Neural progenitor cell (in vitro differentiated cells): Measurements from ENCODE around the gene BACH1. TPM values are rescaled to one million over a fixed set of nuclear protein-coding genes. Genes with fewer than 3 reads are reported as not detected.

ENCODE experiments used
- DNase-seq: peaks from one replicate; pipeline ENCODE4 v3.0.0-alpha.2; 2016; ENCODE audit warnings: low spot score
- H2AFZ ChIP-seq: fragments of 200-600 bp; sonication (generic); replicated peaks from 2 replicates; pipeline ENCODE4 v1.6.1; 2016; ENCODE audit warnings: antibody characterized with exemption
- H3F3A ChIP-seq: fragments of 200-600 bp; sonication (generic); 2 replicates; pipeline ENCODE4 v1.6.1; 2016; ENCODE audit warnings: antibody characterized with exemption, low read depth
- H3K27ac ChIP-seq: fragments of 200-600 bp; sonication (generic); 2 replicates; pipeline ENCODE4 v1.5.1; 2016; ENCODE audit warnings: mild to moderate bottlenecking
- H3K27me3 ChIP-seq: fragments of 200-600 bp; sonication (generic); 2 replicates; pipeline ENCODE4 v1.6.1; 2016; ENCODE audit warnings: mild to moderate bottlenecking, moderate library complexity
- H3K36me3 ChIP-seq: fragments of 200-600 bp; sonication (generic); 2 replicates; pipeline ENCODE4 v1.5.1; 2016
- H3K4me1 ChIP-seq: fragments of 200-600 bp; sonication (generic); 2 replicates; pipeline ENCODE4 v1.6.1; 2016; ENCODE audit warnings: mixed run types
- H3K4me2 ChIP-seq: fragments of 200-600 bp; sonication (generic); 2 replicates; pipeline ENCODE4 v1.6.1; 2016
- H3K4me3 ChIP-seq: fragments of 200-600 bp; sonication (generic); 2 replicates; pipeline ENCODE4 v1.5.1; 2016
- H3K79me2 ChIP-seq: fragments of 200-600 bp; sonication (generic); 2 replicates; pipeline ENCODE4 v1.6.1; 2016; ENCODE audit warnings: low read depth
- H3K9ac ChIP-seq: fragments of 200-600 bp; sonication (generic); 2 replicates; pipeline ENCODE4 v1.6.1; 2016
- H3K9me3 ChIP-seq: fragments of 200-600 bp; sonication (generic); 2 replicates; pipeline ENCODE4 v1.5.1; 2016; ENCODE audit warnings: low read depth
- H4K20me1 ChIP-seq: fragments of 200-600 bp; sonication (generic); 2 replicates; pipeline ENCODE4 v1.6.1; 2016; ENCODE audit warnings: low read depth
- H3K27ac Mint-ChIP-seq: 3 replicates; pipeline ENCODE4 v1.8.0; 2021; ENCODE audit warnings: mixed read lengths
- H3K27me3 Mint-ChIP-seq: 2 replicates; pipeline ENCODE4 v1.8.0; 2022; ENCODE audit warnings: low read depth, mild to moderate bottlenecking, inconsistent platforms, moderate library complexity, mixed read lengths; ENCODE audit not compliant: insufficient read depth
- H3K36me3 Mint-ChIP-seq: 3 replicates; pipeline ENCODE4 v1.8.0; 2021; ENCODE audit warnings: mixed read lengths
- H3K4me1 Mint-ChIP-seq: 3 replicates; pipeline ENCODE4 v1.8.0; 2021; ENCODE audit warnings: mixed read lengths
- H3K4me3 Mint-ChIP-seq: 3 replicates; pipeline ENCODE4 v1.8.0; 2021; ENCODE audit warnings: mild to moderate bottlenecking, moderate library complexity, mixed read lengths
- H3K9me3 Mint-ChIP-seq: 3 replicates; pipeline ENCODE4 v1.8.0; 2020; ENCODE audit warnings: mixed read lengths
- EZH2 ChIP-seq: fragments of 200-600 bp; sonication (generic); IDR thresholded peaks from 2 replicates; pipeline ENCODE4 v1.6.1; 2017; ENCODE audit warnings: antibody characterized with exemption, mild to moderate bottlenecking, moderate library complexity
- EZH2phosphoT487 ChIP-seq: fragments of 200-600 bp; sonication (generic); IDR thresholded peaks from 2 replicates; pipeline ENCODE4 v1.6.1; 2017; ENCODE audit warnings: antibody characterized with exemption
- total RNA-seq: library from RNA; depleted of rRNA; stranded (reverse); fragments of >200 nt; gene quantifications from 2 replicates; pipeline ENCODE4 v1.2.3, GENCODE V29; 2015; ENCODE audit warnings: low replicate concordance
- TF ChIP-seq, protein P1 (sequence below): fragments of 200-600 bp; sonication (generic); IDR thresholded peaks from 2 replicates; pipeline ENCODE4 v1.5.1; 2017; ENCODE audit warnings: antibody characterized with exemption, mild to moderate bottlenecking

Gene BACH1
- total RNA-seq, 1 donor from 2014 or later, result 93.8 TPM

DNA sequence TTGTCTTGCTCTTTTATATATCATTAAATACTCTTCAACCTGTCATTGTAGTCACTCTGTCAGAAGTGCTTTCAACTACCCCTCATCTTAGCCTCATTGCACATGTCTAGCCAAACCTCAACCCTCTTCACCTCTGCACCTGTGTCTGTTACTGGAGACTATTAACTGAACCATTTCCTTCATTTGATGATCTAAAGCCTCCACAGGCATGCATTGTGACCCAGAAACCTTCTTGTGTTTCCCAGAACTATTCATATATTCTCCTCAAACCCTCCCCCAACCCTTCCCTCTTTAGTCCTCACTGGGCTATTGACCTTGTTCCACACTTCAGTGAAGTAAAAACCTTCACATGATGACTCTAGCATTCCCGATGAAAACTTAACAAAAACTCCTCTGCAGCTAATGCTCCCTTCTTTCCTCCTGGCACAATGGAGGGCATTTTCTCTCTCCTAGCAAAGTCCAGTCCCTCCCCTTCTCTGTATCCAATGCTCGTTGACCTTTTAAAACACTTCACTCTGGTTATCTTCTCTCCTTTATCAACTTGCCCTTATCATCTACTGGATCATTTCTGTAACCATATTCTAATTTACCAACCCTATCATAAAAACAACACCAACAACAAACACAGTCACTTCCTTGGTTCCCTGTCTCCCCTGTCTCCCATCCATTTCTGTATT, 86.1 kb downstream of the BACH1 start:
- Mint-ChIP-seq H3K9me3 (no peaks in the 10 kb centered on the region), H3K27ac (no peak overlapping the region), H3K36me3 (no peaks in the 10 kb centered on the region), H3K27me3 (no peaks in the 10 kb centered on the region), H3K4me3 (no peak overlapping the region), H3K4me1 (peaks cover 2% of the 10 kb centered on the region)
- Histone ChIP-seq H3K27ac (no peak overlapping the region), H3K79me2 (no peaks in the 10 kb centered on the region), H3K4me2 (no peak overlapping the region), H3K9ac (no peak overlapping the region), H3K4me3 (no peak overlapping the region), H3K36me3 (no peaks in the 10 kb centered on the region), H3K9me3 (no peaks in the 10 kb centered on the region), H3K27me3 (no peaks in the 10 kb centered on the region), H3F3A (no peaks in the 10 kb centered on the region), H2AFZ (no peak overlapping the region), H4K20me1 (no peaks in the 10 kb centered on the region), H3K4me1 (no peaks in the 10 kb centered on the region)
- no peak for DNase-seq
- TF ChIP-seq, protein P1, sequence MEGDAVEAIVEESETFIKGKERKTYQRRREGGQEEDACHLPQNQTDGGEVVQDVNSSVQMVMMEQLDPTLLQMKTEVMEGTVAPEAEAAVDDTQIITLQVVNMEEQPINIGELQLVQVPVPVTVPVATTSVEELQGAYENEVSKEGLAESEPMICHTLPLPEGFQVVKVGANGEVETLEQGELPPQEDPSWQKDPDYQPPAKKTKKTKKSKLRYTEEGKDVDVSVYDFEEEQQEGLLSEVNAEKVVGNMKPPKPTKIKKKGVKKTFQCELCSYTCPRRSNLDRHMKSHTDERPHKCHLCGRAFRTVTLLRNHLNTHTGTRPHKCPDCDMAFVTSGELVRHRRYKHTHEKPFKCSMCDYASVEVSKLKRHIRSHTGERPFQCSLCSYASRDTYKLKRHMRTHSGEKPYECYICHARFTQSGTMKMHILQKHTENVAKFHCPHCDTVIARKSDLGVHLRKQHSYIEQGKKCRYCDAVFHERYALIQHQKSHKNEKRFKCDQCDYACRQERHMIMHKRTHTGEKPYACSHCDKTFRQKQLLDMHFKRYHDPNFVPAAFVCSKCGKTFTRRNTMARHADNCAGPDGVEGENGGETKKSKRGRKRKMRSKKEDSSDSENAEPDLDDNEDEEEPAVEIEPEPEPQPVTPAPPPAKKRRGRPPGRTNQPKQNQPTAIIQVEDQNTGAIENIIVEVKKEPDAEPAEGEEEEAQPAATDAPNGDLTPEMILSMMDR, result no peak
- TF ChIP-seq EZH2 (no peak), EZH2phosphoT487 (no peak)

DNA sequence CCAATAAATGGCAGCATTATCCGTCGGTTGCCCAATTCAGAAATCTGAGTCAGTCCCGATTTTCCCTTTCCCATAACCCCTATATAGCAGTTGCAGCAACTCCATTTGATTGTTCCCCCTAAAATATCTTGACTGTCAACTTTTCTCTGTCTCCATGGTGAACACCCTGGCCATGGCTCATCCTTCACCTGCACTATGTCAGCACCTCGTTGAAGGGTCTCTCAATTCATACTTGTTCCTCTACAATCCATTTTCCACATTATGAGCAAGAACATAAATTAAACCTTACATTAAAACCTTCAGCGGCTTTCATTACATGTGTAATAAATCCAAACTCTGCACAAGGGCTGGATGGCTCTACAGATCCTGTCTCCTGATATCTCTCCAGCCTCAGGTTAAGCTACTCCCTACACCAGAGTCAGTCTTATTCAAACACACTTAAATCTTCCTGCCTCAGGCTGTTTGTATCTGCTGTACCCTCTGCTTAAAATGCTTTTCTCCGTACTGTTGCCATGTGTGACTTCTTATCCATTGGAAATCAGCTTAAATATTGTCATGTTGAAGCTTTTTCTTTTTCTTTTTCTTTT, 87.3 kb downstream of the BACH1 start:
- Mint-ChIP-seq H3K4me3 (no peak overlapping the region), H3K36me3 (no peaks in the 10 kb centered on the region), H3K27me3 (no peaks in the 10 kb centered on the region), H3K4me1 (peaks cover 10% of the 10 kb centered on the region), H3K9me3 (no peaks in the 10 kb centered on the region), H3K27ac (no peak overlapping the region)
- Histone ChIP-seq H3K36me3 (no peaks in the 10 kb centered on the region), H3F3A (no peaks in the 10 kb centered on the region), H3K27me3 (no peaks in the 10 kb centered on the region), H3K4me3 (no peak overlapping the region), H3K27ac (no peak overlapping the region), H3K4me2 (no peak overlapping the region), H3K79me2 (no peaks in the 10 kb centered on the region), H3K4me1 (no peaks in the 10 kb centered on the region), H4K20me1 (no peaks in the 10 kb centered on the region), H2AFZ (no peak overlapping the region), H3K9me3 (no peaks in the 10 kb centered on the region), H3K9ac (no peak overlapping the region)
- DNase-seq, result no peak
- no peak for TF ChIP-seq EZH2
- TF ChIP-seq, protein P1, result no peak
- no peak for TF ChIP-seq EZH2phosphoT487

DNA sequence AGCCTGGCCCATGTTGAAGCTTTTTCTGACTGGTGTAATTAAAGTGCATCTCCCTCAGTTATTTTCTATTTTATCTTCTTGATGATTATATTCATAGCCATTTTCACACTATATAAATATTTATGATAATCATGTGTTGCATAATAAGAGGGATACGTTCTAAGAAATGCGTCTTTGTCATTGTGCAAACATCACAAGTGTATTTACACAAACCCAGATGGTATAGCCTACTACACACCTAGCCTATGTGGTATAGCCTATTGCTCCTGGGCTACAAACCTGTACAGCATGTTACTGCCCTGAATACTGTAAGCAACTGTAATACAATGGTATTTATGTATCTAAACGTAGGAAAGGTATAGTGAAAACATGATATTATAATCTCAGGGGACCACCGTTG, 88.1 kb downstream of the BACH1 start:
- H3K27ac ChIP-seq, result no peak overlapping the region
- Mint-ChIP-seq H3K27ac (no peak overlapping the region), H3K9me3 (no peaks in the 10 kb centered on the region), H3K4me1 (peaks cover 12% of the 10 kb centered on the region), H3K36me3 (no peaks in the 10 kb centered on the region), H3K27me3 (no peaks in the 10 kb centered on the region), H3K4me3 (no peak overlapping the region)
- TF ChIP-seq EZH2phosphoT487 (no peak), EZH2 (no peak)
- TF ChIP-seq, protein P1, result no peak
- H3F3A ChIP-seq, result no peaks in the 10 kb centered on the region
- no peak overlapping the region for H2AFZ ChIP-seq
- H4K20me1 ChIP-seq, result no peaks in the 10 kb centered on the region
- no peak overlapping the region for H3K4me2 ChIP-seq
- H3K79me2 ChIP-seq, result no peaks in the 10 kb centered on the region
- no peaks in the 10 kb centered on the region for H3K36me3 ChIP-seq
- H3K9me3 ChIP-seq, result no peaks in the 10 kb centered on the region
- no peaks in the 10 kb centered on the region for H3K4me1 ChIP-seq
- H3K9ac ChIP-seq, result no peak overlapping the region
- H3K4me3 ChIP-seq, result no peak overlapping the region
- DNase-seq, result no peak
- no peaks in the 10 kb centered on the region for H3K27me3 ChIP-seq
